Erythroblast (primary cell): ENCODE measurements around the gene BACE1.

ENCODE experiments used
- GATA1 ChIP-seq: IDR thresholded peaks from 2 replicates; pipeline ENCODE4 v1.6.1; 2011; ENCODE audit warnings: low read depth, mild to moderate bottlenecking, control low read depth, low read length, moderate library complexity
- POLR2A ChIP-seq: IDR thresholded peaks from 2 replicates; pipeline ENCODE4 v1.6.1; 2011; ENCODE audit warnings: mild to moderate bottlenecking, low read length

DNA sequence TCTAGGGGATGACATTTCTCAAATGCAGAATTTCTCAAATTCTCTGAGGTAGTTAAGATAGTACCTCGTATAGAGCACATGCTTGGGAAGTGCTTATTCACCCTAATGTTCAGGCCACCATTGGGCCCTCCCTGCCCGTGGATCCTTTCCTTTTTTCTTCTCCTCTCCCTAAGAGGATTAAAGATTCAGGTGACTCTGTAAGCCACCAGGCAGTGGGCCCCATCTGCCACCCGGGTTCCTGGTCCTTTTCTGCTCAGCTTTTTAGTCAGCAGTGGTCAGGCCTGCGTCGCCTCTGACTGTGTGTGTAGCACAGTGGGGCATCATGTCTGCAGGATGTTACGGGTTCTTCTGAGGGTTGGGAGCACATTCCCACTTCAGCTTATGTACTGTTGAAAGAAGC, 18.8 kb upstream of the BACE1 start:
- TF ChIP-seq POLR2A (no peak), GATA1 (no peak)
